Activated B cell treated with CpG ODN at 0.5 μM for 24 hours (primary cell): Measurements from ENCODE around the gene CMC4. TPM values are rescaled to one million over a fixed set of nuclear protein-coding genes. Genes with fewer than 3 reads are reported as not detected.

Source experiments
- ATAC-seq: fragments of 200-7000 bp; cut with Tn5 transposase; one replicate; pipeline ENCODE4 v1.10.0; 2021; ENCODE audit warnings: low read depth, mild to moderate bottlenecking, moderate library complexity
- CTCF ChIA-PET: fragments of 350-600 bp; sonication (Branson Sonifier 250); formaldehyde crosslinking; loops from one replicate; lab custom pipeline; 2021; ENCODE audit warnings: antibody characterized with exemption; lab: Charles Lee
- POLR2A ChIA-PET: fragments of 350-600 bp; sonication (Branson Sonifier 250); formaldehyde crosslinking; loops from one replicate; lab custom pipeline; 2021; ENCODE audit warnings: antibody characterized with exemption; lab: Charles Lee
- DNase-seq: peaks from one replicate; pipeline ENCODE4 v3.0.0; 2022
- H3K27ac Mint-ChIP-seq: one replicate; pipeline ENCODE4 v1.8.0; 2020; ENCODE audit warnings: mixed read lengths
- H3K27me3 Mint-ChIP-seq: one replicate; pipeline ENCODE4 v1.8.0; 2021; ENCODE audit warnings: mixed read lengths
- H3K36me3 Mint-ChIP-seq: one replicate; pipeline ENCODE4 v1.8.0; 2021; ENCODE audit warnings: low read depth, mixed read lengths
- H3K4me1 Mint-ChIP-seq: one replicate; pipeline ENCODE4 v1.8.0; 2021; ENCODE audit warnings: mixed read lengths
- H3K4me3 Mint-ChIP-seq: one replicate; pipeline ENCODE4 v1.8.0; 2020; ENCODE audit warnings: mild to moderate bottlenecking, mixed read lengths
- H3K9me3 Mint-ChIP-seq: one replicate; pipeline ENCODE4 v1.8.0; 2020; ENCODE audit warnings: mixed read lengths
- CTCF ChIP-seq: fragments of 200-600 bp; IDR thresholded peaks from one replicate; pipeline ENCODE4 v1.8.0; 2022; ENCODE audit warnings: antibody characterized with exemption, mild to moderate bottlenecking
- intact Hi-C: fragments of 100-400 bp; cut with micrococcal nuclease; formaldehyde crosslinking; loops from one replicate; pipeline ENCODE4 v1.15.1; 2024
- total RNA-seq: library from RNA; stranded (reverse); gene quantifications from 2 replicates; pipeline ENCODE4 v1.2.3, GENCODE V29; 2022

Gene CMC4
- total RNA-seq, 1 donor from 2014 or later, result 5.3 TPM

- Mint-ChIP-seq H3K9me3 (no peaks in the 10 kb centered on the region), H3K27me3 (no peaks in the 10 kb centered on the region), H3K4me1 (peaks cover 13% of the 10 kb centered on the region), H3K27ac (no peak overlapping the region), H3K4me3 (no peak overlapping the region), H3K36me3 (peaks cover 40% of the 10 kb centered on the region)
- intact Hi-C loops, result loop anchor here (10.0 kb wide), 1 partner anchor 142 kb away; no protein-coding TSS in a partner anchor
- ATAC-seq (no peak), DNase-seq (no peak)
- CTCF ChIA-PET, result interaction anchor here (0.7 to 2.7 kb wide), 5 partner anchors 25 to 139 kb away, joined by 4 to 21 read pairs (median 6); partner anchors contain the start of gene FUNDC2
- no peak for TF ChIP-seq CTCF
- POLR2A ChIA-PET, result interaction anchor here (3.0 kb wide), 1 partner anchor 30 kb away, joined by 10 read pairs; the partner anchor contains the start of gene FUNDC2
Measured at GRCh38 chrX:155056471-155056870, 14.5 kb downstream of the CMC4 start.

- POLR2A ChIA-PET, result interaction anchor here (3.0 kb wide), 1 partner anchor 29 kb away, joined by 10 read pairs; the partner anchor contains the start of gene FUNDC2
Measured at GRCh38 chrX:155055494-155055893, 15.4 kb downstream of the CMC4 start.

GRCh38 chrX:155054255-155054654 is 16.7 kb downstream of the CMC4 start:
- Mint-ChIP-seq H3K9me3 (no peaks in the 10 kb centered on the region), H3K36me3 (peaks cover 36% of the 10 kb centered on the region), H3K27ac (no peak overlapping the region), H3K27me3 (no peaks in the 10 kb centered on the region), H3K4me3 (no peak overlapping the region), H3K4me1 (peaks cover 13% of the 10 kb centered on the region)
- ATAC-seq (no peak), DNase-seq (no peak)
- TF ChIP-seq CTCF, result no peak
- POLR2A ChIA-PET, result no interaction called here
- intact Hi-C loops, result loop anchor here (10.0 kb wide), 1 partner anchor 139 kb away; no protein-coding TSS in a partner anchor
- CTCF ChIA-PET, result interaction anchor here (0.9 kb wide), 1 partner anchor 9 kb away, joined by 3 read pairs; no protein-coding TSS in a partner anchor

More at GRCh38 chrX:155055494-155055893, 15.4 kb downstream of the CMC4 start:
- Mint-ChIP-seq H3K4me1 (peaks cover 13% of the 10 kb centered on the region), H3K4me3 (no peak overlapping the region), H3K36me3 (peaks cover 42% of the 10 kb centered on the region), H3K27ac (no peak overlapping the region), H3K27me3 (no peaks in the 10 kb centered on the region), H3K9me3 (no peaks in the 10 kb centered on the region)
- CTCF ChIA-PET, result interaction anchor here (0.8 to 2.7 kb wide), 3 partner anchors 28 to 138 kb away, joined by 3 to 21 read pairs (median 6); partner anchors contain the start of gene FUNDC2
- TF ChIP-seq CTCF, result no peak
- ATAC-seq (no peak), DNase-seq (no peak)
- intact Hi-C loops, result loop anchor here (10.0 kb wide), 1 partner anchor 141 kb away; no protein-coding TSS in a partner anchor

GRCh38 chrX:155053656-155054055 is 17.3 kb downstream of the CMC4 start:
- Mint-ChIP-seq H3K4me3 (no peak overlapping the region), H3K27ac (peak overlapping the region; percentile 3), H3K4me1 (peaks cover 13% of the 10 kb centered on the region), H3K27me3 (no peaks in the 10 kb centered on the region), H3K9me3 (no peaks in the 10 kb centered on the region), H3K36me3 (peaks cover 39% of the 10 kb centered on the region)
- TF ChIP-seq CTCF, result no peak
- ChIA-PET CTCF (interaction anchor here (0.9 kb wide), 1 partner anchor 9 kb away, joined by 3 read pairs; no protein-coding TSS in a partner anchor), POLR2A (no interaction called here)
- DNase-seq (no peak), ATAC-seq (no peak)
- intact Hi-C loops, result loop anchor here (10.0 kb wide), 1 partner anchor 139 kb away; no protein-coding TSS in a partner anchor

GRCh38 chrX:155052738-155053498 is 18.0 kb downstream of the CMC4 start:
- Mint-ChIP-seq H3K4me1 (peaks cover 12% of the 10 kb centered on the region), H3K36me3 (peaks cover 42% of the 10 kb centered on the region), H3K27ac (no peak overlapping the region), H3K4me3 (no peak overlapping the region), H3K27me3 (no peaks in the 10 kb centered on the region), H3K9me3 (no peaks in the 10 kb centered on the region)
- no peak for TF ChIP-seq CTCF
- intact Hi-C loops, result loop anchor here (10.0 kb wide), 1 partner anchor 138 kb away; no protein-coding TSS in a partner anchor
- DNase-seq (no peak), ATAC-seq (no peak)
- POLR2A ChIA-PET, result no interaction called here
- CTCF ChIA-PET, result no interaction called here
